IPS-18c (cell line): ENCODE data around the gene RAD1.

Source experiments
- H3K4me3 ChIP-seq: 2 replicates; pipeline ENCODE4 v1.7.0; 2013; ENCODE audit warnings: low read depth, mild to moderate bottlenecking, low read length, moderate library complexity; ENCODE audit not compliant: insufficient read depth
- H3K9me3 ChIP-seq: one replicate; pipeline ENCODE4 v1.6.1; 2013; ENCODE audit warnings: mild to moderate bottlenecking, low read length, moderate library complexity; ENCODE audit not compliant: control insufficient read depth, insufficient read depth

The RAD1 gene

DNA sequence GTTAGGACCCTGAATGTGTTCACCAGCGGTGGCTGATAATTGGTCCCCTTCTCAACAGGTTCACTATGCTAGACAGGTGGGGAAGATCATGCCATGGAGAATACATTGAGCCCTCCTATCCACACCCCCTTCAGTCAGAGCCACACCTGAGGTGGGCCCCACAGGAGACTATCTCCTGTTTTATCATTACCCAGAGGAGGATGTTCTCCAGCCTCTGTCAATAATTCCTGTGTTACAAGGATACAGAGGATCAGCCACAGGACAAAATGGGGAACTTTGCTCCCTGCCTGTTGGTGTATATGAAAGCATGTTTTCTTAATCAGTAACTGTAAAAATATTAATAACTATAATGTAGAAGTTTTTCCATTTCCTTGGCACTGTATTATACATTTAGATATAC is 25.9 kb downstream of the RAD1 start:
- Histone ChIP-seq H3K9me3 (no peaks in the 10 kb centered on the region), H3K4me3 (no peak overlapping the region)

DNA sequence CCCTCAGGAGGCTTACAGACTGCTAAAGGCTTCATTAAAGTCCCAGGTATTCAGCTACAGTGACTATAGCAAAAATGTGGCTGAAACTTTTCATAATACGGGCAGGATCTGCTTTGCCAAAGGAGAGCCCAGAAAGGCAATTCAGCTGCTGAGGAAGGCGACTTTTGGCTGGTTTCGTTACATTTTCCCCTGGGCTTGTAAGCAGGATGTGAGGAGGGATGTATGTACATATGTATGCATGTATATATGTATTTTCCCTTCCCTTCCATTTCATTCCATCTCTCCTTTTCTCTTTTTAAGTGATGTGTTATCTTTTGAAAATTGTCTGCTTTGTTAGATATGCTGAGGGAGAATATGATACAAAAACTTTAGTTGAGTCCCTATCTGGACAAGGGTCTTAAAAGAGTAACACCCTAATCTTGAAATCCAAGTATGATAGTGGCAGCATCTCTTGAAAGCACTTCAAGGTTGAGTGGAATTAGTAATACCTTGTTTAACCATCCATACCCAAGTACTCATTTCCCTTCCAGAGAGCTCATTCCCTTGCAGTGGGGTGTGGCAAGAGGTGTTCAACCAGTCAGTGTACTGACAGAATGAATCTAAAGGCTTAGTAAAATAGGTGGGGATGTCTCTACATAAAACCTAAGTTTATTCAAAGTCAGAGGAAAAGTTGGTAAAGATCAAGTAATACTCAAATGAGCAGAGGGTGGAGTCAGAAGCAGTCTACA is 28.7 kb downstream of the RAD1 start:
- no peak overlapping the region for H3K4me3 ChIP-seq
- no peaks in the 10 kb centered on the region for H3K9me3 ChIP-seq

DNA sequence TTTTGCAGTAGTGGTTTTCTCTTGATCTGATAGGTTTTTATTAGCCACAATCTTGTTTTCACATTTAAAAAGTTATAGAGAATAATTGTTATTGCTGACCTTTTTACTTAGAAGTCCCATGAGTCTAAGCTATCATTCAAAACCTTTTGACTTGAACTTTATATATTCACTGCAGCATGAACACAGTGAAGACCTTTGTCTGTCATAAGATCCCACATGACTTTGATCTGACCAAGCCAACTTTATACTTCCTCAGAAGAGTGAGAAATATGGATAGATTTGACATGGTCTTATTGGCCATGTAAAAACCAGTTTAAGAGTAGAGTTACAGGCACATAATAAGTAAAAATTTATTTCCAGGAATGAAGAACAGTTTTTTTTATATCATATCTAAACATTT is 34.1 kb downstream of the RAD1 start:
- Histone ChIP-seq H3K4me3 (no peak overlapping the region), H3K9me3 (no peaks in the 10 kb centered on the region)

DNA sequence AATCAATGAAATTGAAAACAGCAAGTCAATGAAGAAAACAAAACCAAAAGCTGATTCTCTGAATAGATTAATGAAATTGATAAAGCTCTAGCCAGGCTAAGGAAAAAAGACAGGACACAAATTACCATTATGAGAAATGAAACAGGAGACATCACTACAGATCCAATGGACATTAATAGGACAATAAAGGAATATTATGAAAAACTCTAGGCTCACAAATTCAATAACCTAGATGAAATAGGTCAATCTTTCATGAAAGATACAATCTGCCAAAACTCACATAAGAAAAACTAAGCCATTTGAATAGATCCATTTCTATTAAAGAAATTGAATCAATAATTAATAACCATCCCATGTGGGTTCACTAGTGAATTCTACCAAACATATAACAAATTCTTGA is 39.0 kb downstream of the RAD1 start:
- Histone ChIP-seq H3K9me3 (no peaks in the 10 kb centered on the region), H3K4me3 (no peak overlapping the region)

DNA sequence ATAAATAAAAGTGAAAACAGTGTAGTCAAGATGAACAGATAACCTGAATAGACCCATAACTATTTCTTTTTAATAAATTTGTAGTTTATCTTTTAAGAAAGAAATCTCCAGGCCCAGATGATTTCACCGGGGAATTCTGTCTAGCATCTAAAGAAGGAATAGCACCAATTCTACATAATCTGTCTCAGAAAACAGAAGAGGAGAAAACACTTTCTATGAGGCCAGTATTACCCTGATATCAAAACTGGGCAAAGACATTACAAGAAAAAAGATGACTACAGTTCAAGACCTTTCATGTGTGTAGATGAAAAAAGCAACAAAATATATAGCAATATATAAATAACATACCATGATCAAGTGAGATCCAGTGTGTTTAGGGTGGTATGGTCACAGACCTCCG is 44.9 kb downstream of the RAD1 start:
- Histone ChIP-seq H3K9me3 (no peaks in the 10 kb centered on the region), H3K4me3 (no peak overlapping the region)

DNA sequence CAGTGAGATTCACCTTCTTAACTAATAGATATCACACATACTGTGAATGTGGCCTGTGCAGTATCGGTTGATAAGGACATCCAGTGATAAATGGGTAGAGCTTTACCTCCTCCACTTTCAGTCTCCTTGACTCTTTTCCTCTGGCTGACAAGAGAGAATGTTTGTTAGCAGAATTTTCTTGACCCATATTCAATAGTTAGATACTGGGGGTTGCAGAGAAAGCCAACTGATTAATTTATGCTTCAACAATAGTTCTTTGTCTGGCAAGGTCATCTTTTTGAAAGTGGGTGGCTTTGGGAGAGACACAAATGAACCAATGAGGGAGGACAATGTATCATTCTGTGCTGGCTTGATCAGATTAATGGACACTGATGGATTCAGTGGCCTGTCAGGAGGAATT is 46.0 kb downstream of the RAD1 start:
- H3K9me3 ChIP-seq = no peaks in the 10 kb centered on the region
- no peak overlapping the region for H3K4me3 ChIP-seq

DNA sequence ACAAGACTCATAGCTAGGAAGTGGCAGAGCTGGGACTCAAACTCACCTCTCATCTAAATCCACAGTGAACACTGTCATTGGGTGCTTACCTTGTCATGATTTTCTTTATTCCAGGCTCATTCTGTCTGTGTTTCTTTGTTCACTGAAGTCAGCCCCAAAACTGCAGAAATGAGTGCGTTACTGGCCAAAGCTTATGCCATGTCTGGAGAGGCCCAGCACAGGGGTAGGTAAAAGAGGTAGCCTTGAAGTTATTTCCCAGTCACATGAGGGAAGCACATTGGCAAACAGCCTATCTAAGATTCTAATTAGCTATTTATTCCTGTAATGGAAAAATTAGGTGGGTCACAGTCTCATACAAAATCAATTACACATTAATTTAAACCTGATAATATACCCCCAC is 46.5 kb downstream of the RAD1 start:
- no peaks in the 10 kb centered on the region for H3K9me3 ChIP-seq

DNA sequence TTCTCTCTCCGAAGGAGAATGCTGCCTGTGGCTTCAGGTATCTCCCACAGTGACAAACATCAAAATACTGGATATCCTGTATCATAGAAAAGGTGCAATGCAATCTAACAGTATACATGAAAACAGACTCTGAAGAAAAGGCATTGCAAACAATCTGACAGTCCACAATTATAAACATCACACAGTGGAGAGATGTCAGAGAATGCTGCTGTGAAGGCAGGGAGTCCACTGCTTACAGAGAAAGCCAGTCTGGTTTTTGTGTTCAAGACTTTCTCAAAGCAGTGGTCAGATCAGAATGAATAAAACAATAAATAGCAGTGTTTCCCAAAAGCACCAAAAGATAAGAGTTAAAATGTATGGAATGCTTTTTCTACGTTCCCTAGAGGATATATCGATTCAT is 47.6 kb downstream of the RAD1 start:
- Histone ChIP-seq H3K4me3 (no peak overlapping the region), H3K9me3 (no peaks in the 10 kb centered on the region)

More for the DNA sequence above, 46.5 kb downstream of the RAD1 start:
- no peak overlapping the region for H3K4me3 ChIP-seq

DNA sequence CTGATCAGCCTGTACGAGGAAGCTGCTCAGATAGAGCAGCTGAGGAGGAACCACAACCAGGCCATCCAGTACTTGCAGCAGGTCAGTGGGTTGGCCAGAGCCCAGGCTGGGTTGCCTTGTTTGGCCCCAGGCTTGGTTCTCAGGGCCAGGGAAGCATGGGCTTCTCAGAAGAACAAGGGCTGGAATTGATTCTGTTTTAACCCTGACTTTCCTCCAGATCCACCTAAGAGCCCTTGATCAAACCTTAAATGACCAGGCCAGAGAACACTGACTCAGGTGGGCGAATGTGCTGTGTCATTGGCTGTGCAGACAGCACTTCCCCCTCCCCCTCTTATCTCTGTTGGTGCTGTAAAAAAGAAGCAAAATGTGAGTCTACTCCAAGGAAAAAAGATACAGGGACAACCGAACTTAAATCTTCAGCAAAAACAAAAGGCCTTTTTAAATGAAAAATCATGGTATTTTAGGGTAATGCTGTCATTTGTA is 48.3 kb downstream of the RAD1 start:
- no peak overlapping the region for H3K4me3 ChIP-seq

DNA sequence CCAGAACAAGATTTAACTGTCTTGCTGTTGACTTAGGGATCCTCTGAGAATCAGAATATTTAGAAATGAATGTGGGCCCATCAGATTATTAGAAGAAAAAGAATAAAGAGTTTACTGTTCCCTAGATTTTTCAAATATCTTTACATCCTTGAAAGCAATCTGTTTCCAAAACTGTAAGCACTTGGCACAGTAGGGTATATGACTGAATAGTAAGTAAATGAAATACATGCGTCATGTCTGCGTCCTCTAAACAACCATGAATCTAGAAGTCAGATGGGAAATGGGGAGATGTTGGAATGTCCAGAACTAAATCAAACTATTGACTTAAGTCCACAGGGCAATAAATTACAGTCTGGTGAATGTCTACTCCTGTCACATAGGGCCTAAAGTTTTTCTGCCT is 50.2 kb downstream of the RAD1 start:
- Histone ChIP-seq H3K4me3 (no peak overlapping the region), H3K9me3 (no peaks in the 10 kb centered on the region)

More for the DNA sequence above, 48.3 kb downstream of the RAD1 start:
- no peaks in the 10 kb centered on the region for H3K9me3 ChIP-seq

DNA sequence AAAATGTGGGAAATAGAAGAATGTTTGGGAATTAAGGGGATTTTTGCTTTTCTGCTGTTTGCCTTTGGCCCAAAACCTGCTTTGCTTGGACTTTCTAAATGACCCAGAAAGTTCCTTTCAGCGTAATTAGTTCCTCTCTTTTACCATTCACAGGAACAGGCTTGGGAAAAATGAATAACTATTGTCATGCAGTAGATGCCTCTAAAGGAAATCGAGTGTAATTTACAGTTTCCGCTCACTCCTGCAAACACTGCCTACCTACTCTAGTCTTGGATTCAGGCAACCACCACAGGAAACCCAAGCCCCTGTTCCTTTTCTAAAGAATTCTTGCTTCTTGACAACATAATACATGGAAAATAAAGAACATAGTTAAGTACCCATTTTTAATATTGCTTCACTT is 51.4 kb downstream of the RAD1 start:
- Histone ChIP-seq H3K9me3 (no peaks in the 10 kb centered on the region), H3K4me3 (no peak overlapping the region)

DNA sequence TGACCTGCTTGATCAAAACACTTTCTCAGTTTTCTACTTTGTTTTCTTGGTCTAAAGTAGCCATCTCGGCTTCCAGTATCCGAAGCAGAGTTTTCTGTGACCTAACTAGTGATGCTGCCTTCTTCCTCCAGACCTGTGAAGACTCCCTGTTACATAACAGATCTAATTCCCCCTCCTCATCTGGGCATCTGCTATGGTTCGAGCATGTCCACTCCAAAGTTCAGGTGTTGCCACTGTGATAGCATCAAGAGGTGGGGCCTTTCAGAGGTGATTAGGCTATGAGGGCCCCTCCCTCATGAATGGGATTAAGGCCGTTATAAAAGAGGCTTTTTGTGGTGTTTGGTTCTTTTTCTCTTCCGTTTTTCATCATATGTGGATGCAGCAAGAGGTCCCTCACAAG is 56.1 kb downstream of the RAD1 start:
- Histone ChIP-seq H3K4me3 (no peak overlapping the region), H3K9me3 (no peaks in the 10 kb centered on the region)

DNA sequence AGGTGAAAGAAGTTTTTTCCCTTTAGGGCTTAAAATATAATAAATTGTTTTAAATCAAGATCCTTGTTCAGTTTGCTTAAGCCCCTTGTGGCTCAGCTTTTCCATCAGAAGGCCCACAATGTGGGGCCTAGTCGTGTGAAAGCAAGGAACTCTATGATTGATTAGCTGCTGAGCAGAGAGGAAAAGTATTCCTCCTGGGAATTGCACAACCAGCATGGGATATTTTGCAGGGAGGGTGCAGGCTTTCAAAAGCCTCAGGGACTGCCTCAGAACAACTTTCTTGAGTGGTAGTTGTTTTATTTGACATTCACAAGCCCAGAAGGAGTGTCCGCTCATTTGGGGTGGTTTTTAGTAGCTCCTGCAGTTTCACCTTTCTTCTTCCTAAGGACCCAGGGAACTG is 56.5 kb downstream of the RAD1 start:
- H3K4me3 ChIP-seq = no peak overlapping the region
- H3K9me3 ChIP-seq = no peaks in the 10 kb centered on the region

DNA sequence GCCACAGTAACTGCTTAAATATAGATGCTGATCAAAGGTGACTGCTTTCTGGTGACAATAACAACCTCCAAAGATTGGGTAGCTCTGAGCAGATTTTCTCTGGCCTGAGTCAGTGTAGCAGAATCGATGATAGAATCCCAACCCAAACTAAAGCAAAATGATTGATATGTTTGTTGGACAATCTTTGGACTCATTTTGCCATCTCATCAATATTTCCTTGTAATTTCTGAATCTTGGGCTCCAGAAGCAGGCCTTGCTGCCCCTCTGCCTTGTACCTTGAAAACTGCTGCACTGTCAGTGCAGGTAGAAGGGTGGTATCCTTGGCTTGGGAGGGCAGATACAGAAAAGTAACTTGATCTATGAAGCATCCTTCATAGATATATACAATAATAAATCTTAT is 57.4 kb downstream of the RAD1 start:
- no peaks in the 10 kb centered on the region for H3K9me3 ChIP-seq
- H3K4me3 ChIP-seq = no peak overlapping the region

DNA sequence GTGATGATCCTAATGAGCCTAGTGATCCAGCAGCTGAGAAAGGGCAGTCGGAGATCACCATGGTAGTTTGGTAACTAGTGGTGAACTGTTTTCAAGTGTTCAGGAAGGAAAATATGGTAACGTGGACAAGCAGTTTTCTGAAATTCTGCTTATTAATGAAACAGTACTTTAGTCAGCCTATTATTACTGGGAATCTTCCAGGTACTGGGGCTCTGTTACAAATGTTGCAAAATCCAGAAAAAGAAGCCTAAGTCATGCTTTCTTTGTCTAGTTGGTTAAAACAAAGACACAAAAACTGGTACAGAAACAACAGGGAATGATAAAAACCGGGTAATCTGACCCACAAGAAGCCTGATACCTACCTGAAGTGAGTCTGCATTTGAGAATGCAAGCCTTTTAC is 58.1 kb downstream of the RAD1 start:
- Histone ChIP-seq H3K9me3 (no peaks in the 10 kb centered on the region), H3K4me3 (no peak overlapping the region)
